ENCODE data around the gene SYCP2.

DNA sequence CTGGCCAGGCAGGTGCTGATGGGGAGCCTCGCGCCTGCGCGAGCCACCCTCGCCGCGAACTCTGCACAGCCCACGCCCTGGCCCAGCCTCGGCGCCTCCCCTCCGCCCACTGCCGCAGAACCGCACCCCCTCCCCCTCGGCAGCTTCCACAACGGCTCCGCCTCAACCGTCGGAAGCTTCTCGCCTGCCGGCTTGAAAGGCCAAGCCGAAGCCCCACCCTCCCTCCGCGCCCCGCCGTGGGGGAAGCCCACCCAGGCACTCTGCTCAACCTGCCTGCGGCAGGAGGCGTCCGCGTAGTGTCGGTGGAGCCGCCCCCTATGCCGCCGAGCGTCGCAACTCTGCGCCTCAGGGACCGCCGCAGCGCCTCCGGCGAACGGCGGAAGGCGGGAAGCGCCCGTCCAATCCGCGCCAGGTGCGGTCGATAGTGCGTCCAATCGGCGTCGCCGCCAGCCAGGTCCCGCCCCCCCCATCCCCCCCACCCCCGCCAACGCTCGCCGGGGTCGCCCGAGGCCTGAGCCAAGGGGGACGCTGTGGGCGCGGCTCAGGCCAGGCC lies at the start of gene SYCP2:
- TF ChIP-seq CTCF (conservative IDR thresholded peaks at IDR 0.05 in 1 of 2, IDR thresholded peaks at IDR 0.05 in 1 of 2; ENCODE audit: low read depth in 1 of 2, low read length in 2 of 2), result no peak
- no peak for TF ChIP-seq EZH2 (IDR thresholded peaks at IDR 0.05; ENCODE audit: low read length, missing control alignments)

Measured in fibroblast of lung (primary cell).